ENCODE measurements around the gene KLF3.

KLF3 gene

GRCh38 chr4:38654273-38654672 lies 9.7 kb upstream of the KLF3 start:
- in situ Hi-C loops (cut with HindIII; ENCODE audit: low sequenced_read_pairs), result no loop called here

- in situ Hi-C loops (cut with HindIII; ENCODE audit: low sequenced_read_pairs), result no loop called here
These were observed 7.9 kb upstream of the KLF3 start for GRCh38 chr4:38656111-38656510.

- in situ Hi-C loops (cut with HindIII; ENCODE audit: low sequenced_read_pairs), result no loop called here
These were observed 4.7 kb upstream of the KLF3 start for GRCh38 chr4:38659346-38659745.

DNA sequence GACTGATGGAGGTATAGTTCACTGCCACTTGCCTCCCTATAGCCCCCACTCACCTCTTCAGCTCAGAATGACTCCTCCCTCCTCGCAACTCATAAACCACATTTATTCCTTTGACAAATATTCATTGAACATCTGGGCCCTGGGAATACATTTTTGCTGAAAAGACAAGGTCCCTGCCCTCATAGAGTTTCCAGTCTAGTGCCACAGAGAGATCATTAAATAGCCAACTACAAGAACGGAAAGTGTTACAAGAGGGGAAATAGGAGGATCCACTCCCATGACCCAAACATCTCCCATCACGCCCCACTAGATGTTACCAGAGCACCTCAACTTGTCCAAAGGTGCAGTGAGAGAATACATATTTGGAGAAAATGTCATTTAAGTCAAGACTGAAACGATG lies 3.2 kb upstream of the KLF3 start:
- in situ Hi-C loops (cut with HindIII; ENCODE audit: low sequenced_read_pairs), result loop anchor here (10.0 kb wide), 1 partner anchor 76 kb away; no protein-coding TSS in a partner anchor

DNA sequence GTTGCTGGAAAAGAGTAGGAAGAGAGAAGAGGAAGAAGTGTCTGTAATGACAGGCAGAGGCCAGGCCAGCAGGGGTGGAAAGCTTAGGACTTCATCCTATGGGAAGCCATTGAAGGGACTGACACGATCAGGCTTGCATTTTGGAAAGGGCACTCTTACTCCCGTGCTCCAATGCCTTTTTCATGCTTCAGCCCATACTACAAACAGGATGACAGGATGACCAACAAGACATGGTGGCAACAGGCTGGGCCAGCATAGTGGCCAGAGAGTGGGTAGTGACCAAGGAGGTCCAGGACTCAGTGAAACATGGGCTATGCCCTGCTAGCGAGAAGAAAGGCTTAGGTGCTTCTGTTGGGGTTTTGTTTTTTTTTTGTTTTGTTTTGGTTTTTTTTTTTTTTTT lies 2.6 kb upstream of the KLF3 start:
- in situ Hi-C loops (cut with HindIII; ENCODE audit: low sequenced_read_pairs), result loop anchor here (10.0 kb wide), 1 partner anchor 77 kb away; no protein-coding TSS in a partner anchor

DNA sequence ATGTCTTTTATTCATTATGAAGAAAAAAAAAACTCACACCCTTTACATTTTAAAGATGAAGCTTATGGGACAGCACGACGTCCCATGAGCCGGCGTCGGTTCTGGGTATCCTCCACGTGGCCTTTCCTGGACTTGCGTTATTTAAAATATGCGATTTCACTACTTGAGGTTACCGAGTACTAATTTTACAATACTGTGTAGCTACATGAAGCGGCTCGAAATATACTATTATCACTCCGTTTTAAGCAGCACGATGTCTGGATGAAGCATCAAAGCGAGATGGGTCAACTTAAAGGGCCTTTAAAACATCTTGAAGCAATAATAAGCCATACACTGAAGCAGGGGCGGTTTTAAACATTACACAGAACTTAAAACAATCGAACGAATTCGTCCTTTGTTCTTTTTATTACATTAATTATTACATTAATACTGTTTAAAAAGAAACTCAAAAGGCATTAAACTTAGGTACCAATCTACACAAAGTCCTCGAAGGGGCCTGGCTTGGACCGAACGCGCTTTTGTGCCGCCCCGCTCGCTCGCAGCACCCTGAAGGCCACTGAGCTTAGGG lies 1.4 kb upstream of the KLF3 start:
- in situ Hi-C loops (cut with HindIII; ENCODE audit: low sequenced_read_pairs), result loop anchor here (10.0 kb wide), 1 partner anchor 78 kb away; no protein-coding TSS in a partner anchor

GRCh38 chr4:38663090-38663800 lies 754 bp upstream of the KLF3 start:
- in situ Hi-C loops (cut with HindIII; ENCODE audit: low sequenced_read_pairs), result loop anchor here (10.0 kb wide), 1 partner anchor 78 kb away; no protein-coding TSS in a partner anchor

DNA sequence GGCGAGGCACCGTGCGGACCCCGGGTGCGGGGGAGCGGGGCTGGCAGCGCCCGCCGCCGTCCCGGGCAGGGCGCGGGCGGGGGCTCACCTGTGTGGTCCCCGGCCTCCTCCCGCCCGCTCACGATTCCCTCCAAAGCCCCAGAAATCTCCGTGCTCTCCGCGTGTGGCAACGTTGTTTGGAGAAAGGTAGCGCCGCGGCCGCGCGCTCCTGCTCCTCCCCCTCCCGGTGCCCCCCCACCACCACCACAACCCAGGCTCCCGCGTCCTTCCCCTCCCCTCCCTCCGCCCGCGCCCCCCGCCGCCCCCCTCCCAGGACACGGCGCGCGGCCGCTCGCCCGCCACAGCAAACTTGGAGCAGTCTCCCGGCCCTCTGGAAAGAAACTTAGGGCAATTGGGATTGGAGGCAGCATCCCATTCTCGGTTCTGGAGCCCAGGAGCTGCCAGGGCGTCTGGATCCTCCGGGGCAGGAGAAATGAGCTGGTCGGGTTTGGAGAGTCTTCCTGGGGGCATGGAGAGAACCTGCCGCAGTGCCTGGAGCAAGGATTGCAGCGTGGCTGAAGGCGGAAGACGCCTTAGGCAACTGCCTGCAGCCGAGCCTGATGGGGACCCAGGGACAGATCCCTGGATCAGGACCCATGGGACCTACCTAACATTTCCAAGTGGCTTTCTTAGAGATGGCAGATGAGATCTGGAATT lies 855 bp downstream of the KLF3 start:
- in situ Hi-C loops (cut with HindIII; ENCODE audit: low sequenced_read_pairs), result loop anchor here (10.0 kb wide), 1 partner anchor 80 kb away; no protein-coding TSS in a partner anchor

DNA sequence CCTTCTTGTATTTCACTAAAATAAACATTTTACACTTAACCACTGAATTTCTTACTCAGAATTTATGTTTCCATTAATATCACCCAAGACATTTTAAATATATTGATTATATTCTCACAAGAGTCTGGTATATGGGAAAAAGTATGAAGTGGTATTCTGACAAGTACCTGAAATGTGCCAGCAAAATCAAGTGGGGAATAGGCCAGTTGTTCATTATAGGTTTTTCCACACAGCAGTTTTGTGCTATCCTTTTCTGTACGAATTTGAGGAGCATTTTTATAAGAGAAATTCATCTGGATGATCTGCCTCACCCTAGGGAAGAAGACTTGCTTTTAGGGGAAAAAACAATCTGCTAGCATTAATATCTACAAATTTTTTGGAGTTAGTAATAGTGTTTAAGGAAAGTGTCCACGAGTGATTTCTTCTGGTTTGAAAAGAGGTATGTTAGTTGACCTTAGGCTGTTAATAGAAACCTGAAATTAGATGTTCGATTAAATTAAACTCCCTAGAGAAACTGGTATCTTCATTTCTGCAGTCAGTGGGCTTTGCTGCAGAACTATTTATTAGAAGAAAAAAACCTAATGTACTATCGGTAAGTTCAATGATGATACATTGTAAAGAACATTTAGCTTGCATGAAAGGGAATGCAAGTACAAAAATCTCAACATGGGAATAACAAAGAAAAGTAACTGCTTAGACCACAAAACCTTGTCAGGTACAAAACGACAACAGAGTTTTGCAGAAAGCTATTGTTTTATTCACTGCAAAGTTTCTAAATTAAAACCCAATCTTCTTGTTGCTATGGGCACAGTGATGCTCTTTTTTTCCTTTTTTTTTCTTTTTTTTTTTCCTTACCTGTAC lies 1.8 kb downstream of the KLF3 start:
- in situ Hi-C loops (cut with HindIII; ENCODE audit: low sequenced_read_pairs), result loop anchor here (10.0 kb wide), 1 partner anchor 81 kb away; no protein-coding TSS in a partner anchor

DNA sequence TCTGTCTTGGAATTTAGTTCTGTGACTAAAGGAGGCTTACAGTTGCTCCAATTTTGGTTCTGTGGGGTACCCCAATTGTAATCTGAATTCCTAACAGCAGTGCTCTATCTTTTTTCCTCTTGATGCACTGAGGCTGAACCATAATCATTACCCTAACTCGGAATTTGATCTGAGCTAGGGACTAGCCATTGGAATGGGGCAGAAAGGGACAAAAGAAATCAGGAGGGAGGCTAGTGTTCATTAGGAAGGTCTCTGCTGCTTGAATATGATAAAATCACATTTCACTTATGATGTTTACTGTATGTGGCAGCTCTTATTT lies 2.7 kb downstream of the KLF3 start:
- in situ Hi-C loops (cut with HindIII; ENCODE audit: low sequenced_read_pairs), result loop anchor here (10.0 kb wide), 1 partner anchor 82 kb away; no protein-coding TSS in a partner anchor

DNA sequence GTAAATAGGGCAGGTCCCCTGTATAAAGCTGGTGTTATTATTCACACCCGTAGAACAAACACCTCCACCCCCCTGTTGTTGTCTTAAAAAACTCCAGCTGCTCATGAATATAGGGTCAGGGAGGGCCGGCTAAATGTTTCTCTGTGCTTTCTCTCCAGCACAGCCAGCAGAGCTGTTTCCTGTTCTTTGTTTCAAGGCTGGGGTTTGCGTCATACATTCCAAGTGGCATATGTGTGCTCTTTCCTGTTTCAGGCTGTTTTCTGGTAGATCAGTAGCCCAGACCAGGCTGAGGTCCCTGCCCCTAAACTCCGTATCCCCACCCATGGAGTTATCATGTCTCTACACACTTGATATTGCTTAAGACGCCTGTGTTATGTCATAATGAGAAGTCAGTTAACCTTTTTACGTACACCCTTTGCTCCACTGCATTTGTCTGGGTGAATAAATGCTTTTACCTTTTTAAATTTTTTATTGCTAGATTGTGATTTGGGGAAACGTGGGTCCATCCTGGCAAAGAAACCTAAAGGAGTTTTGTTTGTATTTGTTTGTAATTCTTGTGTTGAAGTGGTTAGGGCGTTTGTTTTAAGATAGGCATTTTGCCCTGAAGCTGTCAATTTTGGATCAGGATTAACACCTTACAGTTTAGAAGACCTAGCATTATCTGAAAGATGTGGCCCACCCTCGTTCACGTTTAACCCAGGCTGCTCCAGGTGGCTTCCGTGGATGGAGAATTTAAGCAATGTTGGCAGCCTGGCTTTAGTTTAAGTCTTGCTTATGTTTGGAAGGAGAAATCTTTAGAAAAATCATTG lies 3.3 kb downstream of the KLF3 start:
- in situ Hi-C loops (cut with HindIII; ENCODE audit: low sequenced_read_pairs), result loop anchor here (10.0 kb wide), 1 partner anchor 82 kb away; no protein-coding TSS in a partner anchor

DNA sequence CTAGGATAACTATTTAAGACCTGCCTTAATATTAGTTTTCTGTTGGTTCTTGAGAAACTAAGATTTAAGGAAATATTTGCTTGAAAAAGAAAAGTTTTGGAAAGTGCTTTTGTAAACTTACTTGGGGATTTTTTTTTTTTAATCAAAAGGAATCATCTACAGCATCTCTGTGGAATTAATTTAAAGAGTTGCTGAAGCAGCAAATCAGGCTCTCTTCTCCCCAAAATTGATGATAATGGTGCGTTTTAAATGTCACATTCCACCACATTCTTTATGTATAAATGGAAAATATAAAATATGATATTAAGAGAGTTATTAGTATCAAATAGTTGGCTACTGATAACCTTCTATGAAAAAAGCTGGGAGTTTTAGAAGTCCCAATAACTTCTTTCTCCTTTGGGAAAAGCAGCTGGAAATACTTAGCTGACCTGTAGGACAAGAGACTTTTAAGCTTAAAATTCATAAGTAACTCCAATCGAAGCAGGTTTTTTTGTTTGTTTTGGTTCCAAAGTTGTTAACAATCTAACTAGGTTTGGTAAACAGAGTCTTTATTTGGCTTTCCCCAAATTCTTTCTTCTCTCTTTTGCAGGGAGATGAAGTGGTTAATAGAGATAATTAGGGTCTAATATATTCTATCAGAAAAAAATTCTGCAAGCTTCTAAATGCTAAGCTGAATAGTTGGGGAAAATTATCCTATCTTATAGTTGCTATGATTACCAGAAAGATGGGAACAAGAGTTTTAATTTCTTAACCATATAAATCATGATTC lies 4.4 kb downstream of the KLF3 start:
- in situ Hi-C loops (cut with HindIII; ENCODE audit: low sequenced_read_pairs), result loop anchor here (10.0 kb wide), 1 partner anchor 84 kb away; no protein-coding TSS in a partner anchor

GRCh38 chr4:38669208-38669607 lies 5.2 kb downstream of the KLF3 start:
- in situ Hi-C loops (cut with HindIII; ENCODE audit: low sequenced_read_pairs), result loop anchor here (10.0 kb wide), 1 partner anchor 84 kb away; no protein-coding TSS in a partner anchor

DNA sequence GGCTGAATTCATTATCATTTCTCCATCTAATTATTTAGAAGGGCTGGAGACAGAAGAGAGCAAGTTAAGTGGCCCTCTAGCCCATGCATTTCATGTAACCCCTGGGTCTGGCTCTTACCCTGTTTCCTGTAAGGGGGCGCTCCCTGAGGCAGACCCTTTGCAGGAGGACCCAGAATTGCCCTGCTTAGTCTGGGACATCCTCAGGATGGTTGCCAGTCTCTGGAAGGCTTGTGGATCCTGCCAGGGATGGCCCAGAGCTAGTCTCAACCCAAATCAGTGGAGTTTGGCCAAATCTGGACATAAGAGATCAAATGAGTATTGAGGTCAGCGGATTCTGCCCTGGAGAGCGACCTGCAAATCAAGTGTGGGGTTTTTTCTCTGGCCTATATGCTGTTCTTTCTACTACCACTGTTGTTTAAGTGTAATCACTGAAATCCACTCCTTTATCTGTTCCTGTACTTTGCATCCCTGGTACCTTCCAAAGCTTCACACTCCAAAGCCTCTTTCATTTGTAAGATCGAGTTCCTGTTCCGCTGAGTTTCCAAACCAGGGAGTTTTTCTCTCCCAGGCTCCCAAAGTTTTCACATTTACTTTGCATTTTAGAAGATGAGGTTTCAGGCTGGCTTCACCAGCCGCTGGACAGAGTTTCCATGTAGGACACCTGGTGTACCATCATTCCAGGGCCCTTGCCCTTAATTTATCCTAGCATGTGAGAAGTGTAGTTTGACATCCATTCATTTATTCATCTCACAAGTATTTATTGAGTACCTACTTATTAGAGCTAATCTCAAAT lies 6.3 kb downstream of the KLF3 start:
- in situ Hi-C loops (cut with HindIII; ENCODE audit: low sequenced_read_pairs), result no loop called here

- in situ Hi-C loops (cut with HindIII; ENCODE audit: low sequenced_read_pairs), result no loop called here
These were observed 7.1 kb downstream of the KLF3 start for GRCh38 chr4:38670939-38671591.

DNA sequence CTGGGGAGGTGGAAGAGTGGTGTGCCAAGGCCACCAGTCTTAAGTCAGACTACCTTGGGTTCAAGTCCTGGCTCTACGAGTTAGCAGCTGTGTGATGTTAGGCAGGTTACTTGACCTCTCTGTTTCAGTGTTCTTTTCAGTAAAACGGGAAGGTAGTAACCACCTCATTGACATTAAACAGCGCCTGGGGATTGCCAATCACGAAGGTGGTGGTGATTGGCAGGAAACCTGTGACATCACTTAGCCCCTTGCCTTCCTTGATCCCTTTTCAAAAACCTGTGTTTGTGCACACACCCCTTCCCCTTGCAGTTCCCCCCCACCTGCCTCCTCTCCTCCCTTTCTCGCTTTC lies 7.6 kb downstream of the KLF3 start:
- in situ Hi-C loops (cut with HindIII; ENCODE audit: low sequenced_read_pairs), result no loop called here

DNA sequence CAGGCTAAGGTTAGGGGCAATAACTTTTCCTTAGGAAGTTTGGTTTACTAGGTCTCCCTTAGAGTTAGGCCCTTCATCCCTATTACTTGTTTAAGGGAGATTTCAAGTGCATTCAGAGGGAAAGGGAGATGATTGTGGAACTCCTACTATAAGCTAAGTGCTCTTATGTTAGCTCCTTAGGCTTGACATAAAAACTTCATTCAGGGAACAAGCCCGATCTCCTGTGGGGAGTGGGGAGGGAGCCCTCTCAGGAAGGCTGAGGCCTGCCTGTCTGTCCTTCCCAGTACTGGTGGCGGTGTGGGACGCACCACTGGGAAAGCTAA lies 8.0 kb downstream of the KLF3 start:
- in situ Hi-C loops (cut with HindIII; ENCODE audit: low sequenced_read_pairs), result no loop called here

Data from DLD1 (cell line).